ENCODE data around the gene RBFOX2. TPM values are rescaled to one million over a fixed set of nuclear protein-coding genes. Genes with fewer than 3 reads are reported as not detected.
A peak's percentile ranks its signal among the peaks of the same experiment; 100 is the strongest.

Gene RBFOX2
- polyA plus RNA-seq, 1 of the 3 experiments (the other 2 are of a cell fraction) = 115 TPM

DNA sequence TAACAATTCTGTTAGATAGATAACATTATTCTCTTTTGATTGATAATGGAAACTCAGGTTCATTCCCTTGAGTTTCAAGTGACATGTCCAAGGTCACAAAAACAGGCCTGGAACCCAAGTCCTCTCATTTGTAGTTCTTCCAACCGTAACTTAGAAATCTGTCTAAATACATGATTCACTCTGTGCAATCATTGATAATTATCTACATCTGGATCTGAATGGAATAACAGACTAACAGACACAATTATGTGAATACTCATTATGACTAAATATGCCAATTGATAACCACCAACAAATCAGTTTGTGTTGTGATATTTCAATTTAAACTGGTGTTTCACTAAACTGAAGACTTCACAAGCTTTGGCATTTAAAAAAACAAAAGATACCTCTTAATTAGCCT lies 71.0 kb downstream of the RBFOX2 start:
- Histone ChIP-seq H3K9me2 (no peaks in the 10 kb centered on the region), H3K9ac (no peak overlapping the region), H3F3A (replicated peaks; ENCODE audit: insufficient read depth) (peaks cover 15% of the 10 kb centered on the region), H3K4me1 (ENCODE audit: control insufficient read depth in 1 of 2, insufficient read depth in 2 of 2, low read depth in 1 of 2, low read length in 1 of 2) (peaks cover 38 to 47% of the 10 kb centered on the region in 2 experiments), H2AFZ (ENCODE audit: low read depth) (no peak overlapping the region), H4K20me1 (ENCODE audit: insufficient read depth) (no peaks in the 10 kb centered on the region; the same call in 1 of the 2 replicates), H3K27me3 (ENCODE audit: insufficient read depth) (no peaks in the 10 kb centered on the region), H3K79me2 (ENCODE audit: insufficient read depth) (peaks cover 98% of the 10 kb centered on the region), H3K4me2 (no peak overlapping the region), H3K4me3 (ENCODE audit: low read depth in 2 of 2, low read length in 1 of 2) (no peak overlapping the region), H3K27ac (ENCODE audit: low read depth in 2 of 2, low read length in 1 of 2) (peak overlapping the region; percentile 15 to 40; a peak in 3 of 4 replicates), H3K9me3 (no peaks in the 10 kb centered on the region), H3K36me3 (replicated peaks in 1 of 2; ENCODE audit: control insufficient read depth in 1 of 2, insufficient read depth in 2 of 2, low read length in 1 of 2) (peaks cover 0 to 3% of the 10 kb centered on the region in 2 experiments)
- CTCF ChIA-PET = interaction anchor here (1.1 to 6.0 kb wide), 4 partner anchors 10 to 330 kb away, joined by 3 to 44 read pairs (median 8); no protein-coding TSS in a partner anchor
- POLR2A ChIA-PET = no interaction called here
- 38% methylated on average over 1 of the region's 1 CpG for WGBS (ENCODE audit: low lambda C conversion rate)
- TF ChIP-seq JUND (IDR thresholded peaks at IDR 0.05) (peak; percentile 32; the same call in 1 of the 2 replicates), RCOR1 (IDR thresholded peaks at IDR 0.05; ENCODE audit: low read length) (no peak; the same call in 1 of the 2 replicates), GATA2 (CRISPR knock-in tag; IDR thresholded peaks at IDR 0.05) (peak; percentile 26; the same call in 1 of the 2 replicates), TAF1 (IDR thresholded peaks at IDR 0.05; ENCODE audit: borderline replicate concordance, low read depth, low read length) (no peak), EP300 (IDR thresholded peaks at IDR 0.05; ENCODE audit: borderline replicate concordance in 1 of 2, low read depth in 1 of 2, low read length in 1 of 2) (peak in 1 of 2 experiments; percentile 56; a peak in 1 of 4 replicates), ELF1 (IDR thresholded peaks at IDR 0.05) (no peak), TCF12 (IDR thresholded peaks at IDR 0.05) (peak; percentile 72), FOSL2 (IDR thresholded peaks at IDR 0.05; ENCODE audit: borderline replicate concordance, low read depth) (peak; percentile 12; the same call in 1 of the 2 replicates), EZH2phosphoT487 (IDR thresholded peaks at IDR 0.05; ENCODE audit: borderline replicate concordance, low read depth) (no peak)
- TF ChIP-seq, protein P1, sequence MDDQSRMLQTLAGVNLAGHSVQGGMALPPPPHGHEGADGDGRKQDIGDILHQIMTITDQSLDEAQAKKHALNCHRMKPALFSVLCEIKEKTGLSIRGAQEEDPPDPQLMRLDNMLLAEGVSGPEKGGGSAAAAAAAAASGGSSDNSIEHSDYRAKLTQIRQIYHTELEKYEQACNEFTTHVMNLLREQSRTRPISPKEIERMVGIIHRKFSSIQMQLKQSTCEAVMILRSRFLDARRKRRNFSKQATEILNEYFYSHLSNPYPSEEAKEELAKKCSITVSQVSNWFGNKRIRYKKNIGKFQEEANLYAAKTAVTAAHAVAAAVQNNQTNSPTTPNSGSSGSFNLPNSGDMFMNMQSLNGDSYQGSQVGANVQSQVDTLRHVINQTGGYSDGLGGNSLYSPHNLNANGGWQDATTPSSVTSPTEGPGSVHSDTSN (IDR thresholded peaks at IDR 0.05) = peak; percentile 34
- TF ChIP-seq, protein P2, sequence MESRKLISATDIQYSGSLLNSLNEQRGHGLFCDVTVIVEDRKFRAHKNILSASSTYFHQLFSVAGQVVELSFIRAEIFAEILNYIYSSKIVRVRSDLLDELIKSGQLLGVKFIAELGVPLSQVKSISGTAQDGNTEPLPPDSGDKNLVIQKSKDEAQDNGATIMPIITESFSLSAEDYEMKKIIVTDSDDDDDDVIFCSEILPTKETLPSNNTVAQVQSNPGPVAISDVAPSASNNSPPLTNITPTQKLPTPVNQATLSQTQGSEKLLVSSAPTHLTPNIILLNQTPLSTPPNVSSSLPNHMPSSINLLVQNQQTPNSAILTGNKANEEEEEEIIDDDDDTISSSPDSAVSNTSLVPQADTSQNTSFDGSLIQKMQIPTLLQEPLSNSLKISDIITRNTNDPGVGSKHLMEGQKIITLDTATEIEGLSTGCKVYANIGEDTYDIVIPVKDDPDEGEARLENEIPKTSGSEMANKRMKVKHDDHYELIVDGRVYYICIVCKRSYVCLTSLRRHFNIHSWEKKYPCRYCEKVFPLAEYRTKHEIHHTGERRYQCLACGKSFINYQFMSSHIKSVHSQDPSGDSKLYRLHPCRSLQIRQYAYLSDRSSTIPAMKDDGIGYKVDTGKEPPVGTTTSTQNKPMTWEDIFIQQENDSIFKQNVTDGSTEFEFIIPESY (IDR thresholded peaks at IDR 0.05; ENCODE audit: borderline replicate concordance, low read depth) = no peak
- DNase-seq = no peak

DNA sequence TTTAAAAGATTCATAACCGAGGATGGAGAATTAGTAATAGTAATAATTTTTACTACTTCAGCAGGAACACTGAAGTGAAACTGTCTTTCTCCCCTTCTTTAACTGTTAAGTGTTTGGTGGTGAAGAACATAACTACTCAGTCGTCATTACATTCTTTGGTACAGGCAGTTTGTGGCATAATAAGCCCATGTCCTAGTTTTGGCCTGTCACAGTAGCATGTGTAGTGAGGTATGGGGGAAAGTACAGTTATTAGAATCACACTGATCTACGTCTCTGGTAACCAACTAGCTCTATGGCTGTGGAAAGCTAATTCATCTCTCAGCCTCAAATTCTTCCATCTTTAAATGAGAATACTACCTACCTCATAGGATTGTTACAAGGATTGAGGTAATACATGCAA lies 71.8 kb downstream of the RBFOX2 start:
- H3K9me2 ChIP-seq = no peaks in the 10 kb centered on the region
- WGBS (ENCODE audit: low lambda C conversion rate) = 80% methylated on average over 3 of the region's 3 CpGs
- CTCF ChIA-PET = interaction anchor here (2.3 to 6.0 kb wide), 2 partner anchors 26 to 109 kb away, joined by 13 to 44 read pairs; no protein-coding TSS in a partner anchor
- peaks cover 4% of the 10 kb centered on the region for H4K20me1 ChIP-seq (ENCODE audit: insufficient read depth)
- H3K27ac ChIP-seq (ENCODE audit: low read depth in 2 of 2, low read length in 1 of 2) = peak overlapping the region in 1 of 2 experiments; percentile 40; a peak in 1 of 4 replicates
- H3K79me2 ChIP-seq (ENCODE audit: insufficient read depth) = peaks cover 98% of the 10 kb centered on the region
- peaks cover 0 to 6% of the 10 kb centered on the region in 2 experiments for H3K36me3 ChIP-seq (replicated peaks in 1 of 2; ENCODE audit: control insufficient read depth in 1 of 2, insufficient read depth in 2 of 2, low read length in 1 of 2)
- H3K4me3 ChIP-seq (ENCODE audit: low read depth in 2 of 2, low read length in 1 of 2) = no peak overlapping the region
- H3K9me3 ChIP-seq = no peaks in the 10 kb centered on the region
- H3K27me3 ChIP-seq (ENCODE audit: insufficient read depth) = no peaks in the 10 kb centered on the region
- peaks cover 11% of the 10 kb centered on the region for H3F3A ChIP-seq (replicated peaks; ENCODE audit: insufficient read depth)
- H3K4me1 ChIP-seq (ENCODE audit: control insufficient read depth in 1 of 2, insufficient read depth in 2 of 2, low read depth in 1 of 2, low read length in 1 of 2) = peaks cover 36 to 44% of the 10 kb centered on the region in 2 experiments
- H3K9ac ChIP-seq = no peak overlapping the region
- TF ChIP-seq SMC3 (IDR thresholded peaks at IDR 0.05; ENCODE audit: low read depth, low read length) (no peak), NFIC (IDR thresholded peaks at IDR 0.05; ENCODE audit: borderline replicate concordance) (no peak), GATA2 (CRISPR knock-in tag; IDR thresholded peaks at IDR 0.05) (no peak), MEF2A (IDR thresholded peaks at IDR 0.05; ENCODE audit: borderline replicate concordance, low read depth) (no peak)
- POLR2A ChIA-PET = interaction anchor here (0.6 kb wide), 1 partner anchor 14 kb away, joined by 8 read pairs; no protein-coding TSS in a partner anchor
- no peak overlapping the region for H3K4me2 ChIP-seq
- no peak for DNase-seq
- no peak overlapping the region for H2AFZ ChIP-seq (ENCODE audit: low read depth)
